Measurements from ENCODE around the gene ROBO2. TPM values are rescaled to one million over a fixed set of nuclear protein-coding genes. Genes with fewer than 3 reads are reported as not detected.
A peak's percentile ranks its signal among the peaks of the same experiment; 100 is the strongest.

Gene ROBO2
- polyA plus RNA-seq, 2 of the 4 experiments (the other 2 are of a cell fraction) = 0.04 TPM; not detected in 1

DNA sequence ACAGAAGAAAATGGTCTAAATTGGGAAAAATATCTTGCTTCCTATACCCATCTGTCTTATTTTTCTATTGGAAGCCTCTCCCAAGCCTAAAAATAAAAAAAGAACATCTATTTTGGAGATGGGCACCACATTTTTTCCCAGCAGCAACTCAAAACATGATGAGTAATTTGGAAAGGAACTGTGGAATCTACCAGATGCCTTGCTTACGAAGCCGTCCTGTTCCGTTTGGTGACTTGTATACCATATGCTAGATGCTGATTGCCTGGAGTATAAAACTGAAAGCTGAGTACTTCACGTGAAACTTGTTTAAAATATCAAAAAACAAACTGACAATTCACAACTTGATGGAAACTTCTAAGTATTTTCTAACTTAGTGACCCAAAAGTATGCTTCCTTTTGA is 491.0 kb downstream of the ROBO2 start:
- DNase-seq (ENCODE audit: low read depth in 1 of 2, low spot score in 1 of 2) (no peak), FAIRE-seq (no peak), ATAC-seq (no peak)
- Histone ChIP-seq H3K27ac (no peak overlapping the region), H3K4me3 (no peak overlapping the region), H3K4me2 (no peak overlapping the region), H3K9me3 (no peaks in the 10 kb centered on the region), H3K4me1 (no peaks in the 10 kb centered on the region)
- WGBS (ENCODE audit: missing lambda C conversion rate) = 18% methylated on average over 4 of the region's 4 CpGs
- TF ChIP-seq CHD2 (IDR thresholded peaks at IDR 0.05; ENCODE audit: low read length, partially characterized antibody) (no peak), RFX5 (IDR thresholded peaks at IDR 0.05) (no peak), MAFK (IDR thresholded peaks at IDR 0.05; ENCODE audit: partially characterized antibody) (no peak), RNF2 (IDR thresholded peaks at IDR 0.05; ENCODE audit: borderline replicate concordance, low read depth) (no peak), RARB (CRISPR knock-in tag; IDR thresholded peaks at IDR 0.05) (no peak), HOXB5 (CRISPR knock-in tag; IDR thresholded peaks at IDR 0.05) (no peak), TFCP2L1 (CRISPR knock-in tag; IDR thresholded peaks at IDR 0.05) (no peak), GATA3 (IDR thresholded peaks at IDR 0.05; ENCODE audit: borderline replicate concordance) (no peak), BHLHE40 (IDR thresholded peaks at IDR 0.05; ENCODE audit: low read depth, low read length) (no peak), EP300 (IDR thresholded peaks at IDR 0.05) (no peak), ZSCAN20 (CRISPR knock-in tag; IDR thresholded peaks at IDR 0.05) (no peak), CTCF (IDR thresholded peaks at IDR 0.05) (no peak), CBX8 (IDR thresholded peaks at IDR 0.05) (no peak), PBX3 (IDR thresholded peaks at IDR 0.05) (no peak), SREBF2 (IDR thresholded peaks at IDR 0.05) (no peak), FOXS1 (CRISPR knock-in tag; IDR thresholded peaks at IDR 0.05) (no peak)
- TF ChIP-seq, protein P1, sequence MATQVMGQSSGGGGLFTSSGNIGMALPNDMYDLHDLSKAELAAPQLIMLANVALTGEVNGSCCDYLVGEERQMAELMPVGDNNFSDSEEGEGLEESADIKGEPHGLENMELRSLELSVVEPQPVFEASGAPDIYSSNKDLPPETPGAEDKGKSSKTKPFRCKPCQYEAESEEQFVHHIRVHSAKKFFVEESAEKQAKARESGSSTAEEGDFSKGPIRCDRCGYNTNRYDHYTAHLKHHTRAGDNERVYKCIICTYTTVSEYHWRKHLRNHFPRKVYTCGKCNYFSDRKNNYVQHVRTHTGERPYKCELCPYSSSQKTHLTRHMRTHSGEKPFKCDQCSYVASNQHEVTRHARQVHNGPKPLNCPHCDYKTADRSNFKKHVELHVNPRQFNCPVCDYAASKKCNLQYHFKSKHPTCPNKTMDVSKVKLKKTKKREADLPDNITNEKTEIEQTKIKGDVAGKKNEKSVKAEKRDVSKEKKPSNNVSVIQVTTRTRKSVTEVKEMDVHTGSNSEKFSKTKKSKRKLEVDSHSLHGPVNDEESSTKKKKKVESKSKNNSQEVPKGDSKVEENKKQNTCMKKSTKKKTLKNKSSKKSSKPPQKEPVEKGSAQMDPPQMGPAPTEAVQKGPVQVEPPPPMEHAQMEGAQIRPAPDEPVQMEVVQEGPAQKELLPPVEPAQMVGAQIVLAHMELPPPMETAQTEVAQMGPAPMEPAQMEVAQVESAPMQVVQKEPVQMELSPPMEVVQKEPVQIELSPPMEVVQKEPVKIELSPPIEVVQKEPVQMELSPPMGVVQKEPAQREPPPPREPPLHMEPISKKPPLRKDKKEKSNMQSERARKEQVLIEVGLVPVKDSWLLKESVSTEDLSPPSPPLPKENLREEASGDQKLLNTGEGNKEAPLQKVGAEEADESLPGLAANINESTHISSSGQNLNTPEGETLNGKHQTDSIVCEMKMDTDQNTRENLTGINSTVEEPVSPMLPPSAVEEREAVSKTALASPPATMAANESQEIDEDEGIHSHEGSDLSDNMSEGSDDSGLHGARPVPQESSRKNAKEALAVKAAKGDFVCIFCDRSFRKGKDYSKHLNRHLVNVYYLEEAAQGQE (IDR thresholded peaks at IDR 0.05) = no peak
- ChIA-PET CTCF (no interaction called here), POLR2A (no interaction called here)

- ChIA-PET POLR2A (no interaction called here), CTCF (no interaction called here)
- Histone ChIP-seq H3K27ac (no peak overlapping the region), H3K4me3 (no peak overlapping the region), H3K9me3 (no peaks in the 10 kb centered on the region; the same call in 2 of the 3 replicates), H3K4me1 (no peaks in the 10 kb centered on the region), H3K4me2 (no peak overlapping the region)
- 1% methylated on average over 2 of the region's 2 CpGs for WGBS (ENCODE audit: missing lambda C conversion rate)
- TF ChIP-seq MAFK (IDR thresholded peaks at IDR 0.05; ENCODE audit: partially characterized antibody) (peak; percentile 53), JUN (IDR thresholded peaks at IDR 0.05) (no peak), HMGXB4 (CRISPR knock-in tag; IDR thresholded peaks at IDR 0.05; ENCODE audit: borderline replicate concordance) (no peak)
- ATAC-seq (no peak), DNase-seq (ENCODE audit: low read depth in 1 of 2, low spot score in 1 of 2) (no peak), FAIRE-seq (no peak)
Measured at GRCh38 chr3:77535116-77535515, 495.2 kb downstream of the ROBO2 start.
